Raji (cell line): ENCODE measurements around the gene SHMT2.

Source experiments
- POLR2A ChIP-seq: IDR thresholded peaks from 2 replicates; pipeline ENCODE4 v1.6.1; 2011; ENCODE audit warnings: low read depth, low read length, control low read depth; ENCODE audit not compliant: insufficient read depth

Gene SHMT2

DNA sequence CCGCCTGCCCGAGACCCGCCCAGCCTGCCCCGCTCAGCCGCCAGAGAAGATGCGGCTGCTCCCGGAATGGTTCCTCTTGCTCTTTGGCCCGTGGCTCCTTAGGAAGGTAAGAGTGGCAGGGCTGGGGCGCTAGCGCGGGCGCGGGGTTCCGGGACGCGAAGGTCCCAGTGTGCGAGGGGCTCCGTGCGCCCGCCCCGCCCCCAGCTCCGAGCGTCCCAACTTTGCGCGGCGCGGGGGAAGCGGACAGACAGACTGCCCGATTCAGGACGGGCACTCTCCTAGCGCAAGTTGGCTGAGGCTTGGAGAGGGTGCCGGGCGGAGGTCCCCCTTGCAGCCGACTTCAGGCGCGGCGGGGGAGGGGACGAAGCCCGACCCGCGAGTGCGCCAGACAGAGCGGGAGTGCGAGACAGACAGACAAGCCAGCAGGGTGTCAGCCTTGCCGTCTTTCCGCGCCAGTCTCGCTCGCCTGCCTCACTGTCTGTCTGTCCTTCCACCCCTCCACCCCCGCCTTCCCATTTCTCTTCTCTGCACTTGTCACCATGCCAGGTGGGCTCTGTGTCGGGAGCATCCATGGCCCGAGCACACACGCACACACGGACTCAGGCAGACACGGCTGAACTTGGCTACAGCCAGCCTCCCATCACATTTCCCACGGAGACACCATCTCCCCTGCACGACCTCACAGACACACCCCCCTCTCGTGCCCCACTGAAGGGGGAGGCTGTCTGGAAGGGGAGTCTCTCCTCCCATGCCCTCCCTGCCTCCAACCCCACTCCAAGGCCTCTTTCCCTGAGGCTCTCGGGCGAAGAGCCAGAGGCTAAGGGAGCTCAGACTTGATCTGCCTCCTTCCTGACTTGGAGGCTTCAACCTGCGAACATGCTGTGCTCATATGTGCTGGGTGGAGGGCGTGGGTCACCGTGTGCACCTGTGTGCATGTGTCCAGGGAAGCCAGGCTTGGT lies 12.3 kb upstream of the SHMT2 start:
- TF ChIP-seq POLR2A = no peak

GRCh38 chr12:57218030-57218853 lies 11.3 kb upstream of the SHMT2 start:
- no peak for TF ChIP-seq POLR2A

DNA sequence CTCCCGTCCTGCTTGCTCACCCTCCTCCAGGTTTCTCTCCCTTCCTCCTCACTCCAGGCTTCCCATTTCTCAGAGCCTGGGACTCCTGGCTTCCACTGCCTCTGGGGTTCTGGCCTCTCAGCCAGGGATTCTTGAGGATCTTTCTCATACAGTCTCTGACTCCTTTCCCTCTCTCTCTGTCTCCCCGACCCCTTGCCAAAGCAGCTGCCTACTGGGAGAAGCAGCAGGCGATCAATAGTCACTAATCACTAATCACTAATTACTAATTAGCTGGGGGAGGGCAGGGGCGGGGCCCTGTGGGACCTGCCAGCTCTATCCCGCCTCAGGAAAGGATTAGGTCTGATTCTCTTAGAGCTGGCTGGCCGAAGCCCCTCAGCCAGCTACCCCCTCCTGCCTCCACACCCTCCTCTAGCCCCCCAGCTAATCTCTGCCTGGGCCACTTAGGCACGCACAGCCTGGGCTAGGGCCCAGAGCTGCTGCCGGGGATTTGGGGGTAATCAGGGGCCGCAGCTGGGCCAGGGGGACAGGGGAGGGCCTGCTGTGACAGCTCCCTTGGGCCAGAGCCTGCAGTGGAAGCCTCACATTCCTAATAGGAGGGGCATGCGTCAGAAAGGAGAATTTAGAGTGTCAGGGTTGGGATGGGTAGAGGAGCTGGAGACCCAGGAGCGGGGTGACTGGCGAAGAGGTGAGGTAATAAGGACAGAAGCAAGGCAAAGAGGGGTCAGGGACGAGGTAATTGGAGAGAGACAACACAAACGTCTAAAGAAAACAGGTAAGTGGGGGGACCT lies 10.1 kb upstream of the SHMT2 start:
- TF ChIP-seq POLR2A = no peak

DNA sequence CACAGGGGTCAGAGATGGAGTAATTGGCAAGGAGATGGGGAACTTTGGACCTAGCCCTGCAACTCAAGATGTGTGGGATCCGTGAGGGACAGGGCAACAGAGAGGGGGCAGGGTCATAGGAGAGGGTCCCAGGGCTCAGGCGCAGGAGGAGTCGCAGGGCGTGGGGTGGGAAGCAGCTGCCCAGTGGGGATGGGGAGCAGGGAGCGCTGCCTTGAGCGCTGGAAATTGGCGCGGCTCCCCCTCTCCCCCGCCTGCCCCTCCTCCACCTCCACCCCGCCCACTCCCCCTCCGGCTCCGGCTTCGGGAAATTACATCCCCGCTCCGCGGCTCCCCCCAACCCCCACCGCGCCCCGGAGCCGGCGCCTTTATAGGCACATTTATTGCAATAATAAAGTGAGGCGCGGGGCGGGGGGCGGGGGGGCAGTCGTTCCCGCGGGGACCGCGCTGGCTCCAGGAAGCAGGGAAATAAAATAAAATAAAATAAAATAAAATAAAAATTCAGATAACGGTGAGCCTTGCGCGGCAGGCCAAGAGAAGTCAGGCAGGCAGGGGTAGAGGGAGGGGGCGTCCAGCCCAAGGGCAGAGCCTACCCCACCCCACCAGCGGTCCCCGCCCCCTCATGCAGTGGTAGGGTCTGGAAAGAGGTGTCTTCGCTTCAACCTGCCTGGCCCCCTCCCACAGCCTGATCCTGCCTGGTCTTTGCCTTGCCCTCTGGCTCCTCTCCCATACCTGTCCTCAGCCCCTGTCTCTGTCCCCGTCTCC lies 9.3 kb upstream of the SHMT2 start:
- no peak for TF ChIP-seq POLR2A

DNA sequence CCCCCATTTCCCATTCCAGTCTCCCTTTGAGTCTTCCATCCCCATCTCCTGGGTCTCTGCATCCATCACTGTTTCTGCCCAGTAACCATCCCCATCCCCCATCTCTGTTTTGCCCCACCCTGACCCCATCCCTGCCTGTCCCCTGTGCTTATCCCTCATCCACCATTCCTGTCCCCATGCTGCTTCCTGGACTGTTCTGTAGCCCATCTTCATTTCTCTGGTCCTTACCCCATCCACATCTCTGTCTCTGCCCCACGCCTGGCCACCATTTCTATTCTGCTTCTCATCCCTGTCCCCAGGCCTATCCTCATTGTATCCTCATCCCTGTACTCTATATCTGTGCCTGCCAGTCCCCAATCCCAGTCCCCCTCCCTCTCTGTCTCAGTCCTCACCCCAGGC lies 8.7 kb upstream of the SHMT2 start:
- TF ChIP-seq POLR2A = no peak

DNA sequence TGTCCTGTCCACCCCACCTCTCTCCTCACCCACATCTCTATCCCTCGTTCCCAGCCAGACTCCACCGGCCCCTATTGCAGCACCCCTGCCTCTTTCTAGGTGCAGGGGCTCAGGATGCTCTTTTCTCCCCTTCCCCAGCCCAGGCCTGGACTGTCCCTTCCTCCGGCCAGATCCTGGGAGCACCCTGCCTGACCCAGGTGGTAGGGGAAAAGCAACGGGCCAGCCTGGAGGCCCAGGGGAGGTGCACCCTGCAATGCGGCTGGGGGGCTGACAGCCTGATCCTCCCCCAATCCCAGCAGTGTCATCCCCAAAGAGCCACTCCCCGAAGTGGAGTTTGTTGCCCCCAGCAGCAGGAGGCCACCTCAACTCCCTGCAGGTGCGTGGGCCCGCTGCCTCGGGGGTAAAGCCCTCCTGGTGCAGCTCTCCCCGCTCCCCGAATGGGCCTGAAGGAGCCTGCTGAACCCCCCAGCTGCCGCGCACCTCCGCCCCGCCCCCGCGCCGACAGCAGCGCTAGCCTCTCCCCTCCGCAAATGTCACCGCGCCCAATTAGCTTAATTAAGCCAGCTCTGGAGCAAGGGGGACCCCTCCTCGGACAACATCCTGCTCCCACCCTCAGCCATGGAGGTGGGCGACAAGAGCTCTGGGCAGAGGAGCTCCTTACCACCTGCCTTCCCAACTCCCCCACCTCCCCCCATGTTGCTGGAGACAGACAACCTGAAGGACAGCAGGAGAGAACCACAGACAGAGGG lies 8.2 kb upstream of the SHMT2 start:
- no peak for TF ChIP-seq POLR2A

DNA sequence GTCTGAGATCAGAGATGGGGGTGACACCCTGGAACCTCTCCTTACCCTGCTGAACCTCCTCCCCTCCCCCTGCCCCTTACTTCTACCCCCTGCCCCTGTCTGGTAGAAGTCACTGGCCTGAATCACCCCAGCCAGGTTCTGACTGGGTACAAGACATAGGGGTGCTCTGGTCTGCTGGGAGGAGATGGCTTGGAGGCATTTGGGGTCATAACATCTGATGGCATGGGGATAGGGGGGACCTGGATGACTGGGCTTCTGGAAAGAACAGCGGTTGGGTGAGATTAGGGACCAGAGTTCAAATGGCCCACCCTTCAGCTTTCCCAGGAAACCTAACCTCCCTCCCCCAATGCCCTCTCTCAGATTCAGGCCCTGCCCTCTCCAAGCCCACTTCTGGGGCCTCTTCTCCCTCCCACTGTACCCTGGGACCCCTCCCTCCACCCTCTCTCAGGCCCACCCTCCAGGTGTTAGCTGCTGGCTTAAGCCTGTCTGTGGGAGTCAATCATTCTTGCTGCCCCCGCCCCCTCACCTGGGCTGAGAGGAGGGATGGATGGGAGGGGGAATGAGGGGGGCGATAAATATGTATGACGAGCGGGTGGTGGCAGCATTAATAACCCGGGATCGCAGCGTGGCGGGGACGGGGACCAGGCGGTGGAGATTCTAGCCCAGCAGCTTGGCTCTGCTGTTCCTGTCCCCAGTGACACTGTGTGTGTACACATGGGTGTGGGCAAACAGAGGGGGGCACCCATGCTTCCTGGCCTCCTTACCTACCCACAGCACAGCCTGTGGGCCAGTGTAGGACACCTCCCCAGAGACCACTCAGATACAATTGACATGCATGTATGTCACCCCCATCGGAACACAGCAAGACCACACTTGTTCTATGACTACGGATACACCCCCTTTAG lies 7.0 kb upstream of the SHMT2 start:
- no peak for TF ChIP-seq POLR2A

- TF ChIP-seq POLR2A = no peak
These were observed 6.0 kb upstream of the SHMT2 start for GRCh38 chr12:57223191-57224165.

DNA sequence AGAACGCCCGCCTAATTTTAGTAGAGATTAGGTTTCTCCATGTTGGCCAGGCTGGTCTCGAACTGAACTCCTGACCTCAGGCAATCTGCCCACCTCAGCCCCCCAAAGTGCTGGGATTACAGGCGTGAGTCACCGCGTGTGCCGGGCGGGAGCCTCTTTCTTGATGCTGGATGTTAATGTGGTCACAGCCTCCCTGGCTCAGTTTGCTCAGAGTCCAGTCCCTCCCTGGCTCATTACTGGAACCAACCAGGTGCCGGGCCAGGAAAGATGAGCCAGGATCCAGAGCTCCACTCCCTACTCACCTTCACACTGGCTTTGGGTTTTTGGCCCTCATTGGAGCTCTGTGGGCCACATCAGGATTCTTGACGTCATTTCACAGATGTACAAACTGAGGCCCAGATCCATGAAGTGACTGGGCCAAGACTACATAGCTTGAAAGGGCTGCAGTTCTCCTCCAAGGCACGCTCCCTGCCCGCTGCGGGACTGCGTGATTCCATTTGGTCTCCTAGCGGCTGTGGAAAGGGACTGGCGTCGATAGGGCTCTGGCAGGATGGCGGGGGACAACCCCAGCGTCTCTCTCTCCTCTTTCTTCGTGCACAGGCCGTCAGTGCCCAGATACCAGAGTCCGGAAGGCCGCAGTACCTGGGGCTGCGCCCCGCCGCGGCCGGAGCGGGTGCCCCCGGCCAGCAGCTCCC lies 5.1 kb upstream of the SHMT2 start:
- TF ChIP-seq POLR2A = no peak

GRCh38 chr12:57224973-57225679 lies 4.4 kb upstream of the SHMT2 start:
- TF ChIP-seq POLR2A = no peak

DNA sequence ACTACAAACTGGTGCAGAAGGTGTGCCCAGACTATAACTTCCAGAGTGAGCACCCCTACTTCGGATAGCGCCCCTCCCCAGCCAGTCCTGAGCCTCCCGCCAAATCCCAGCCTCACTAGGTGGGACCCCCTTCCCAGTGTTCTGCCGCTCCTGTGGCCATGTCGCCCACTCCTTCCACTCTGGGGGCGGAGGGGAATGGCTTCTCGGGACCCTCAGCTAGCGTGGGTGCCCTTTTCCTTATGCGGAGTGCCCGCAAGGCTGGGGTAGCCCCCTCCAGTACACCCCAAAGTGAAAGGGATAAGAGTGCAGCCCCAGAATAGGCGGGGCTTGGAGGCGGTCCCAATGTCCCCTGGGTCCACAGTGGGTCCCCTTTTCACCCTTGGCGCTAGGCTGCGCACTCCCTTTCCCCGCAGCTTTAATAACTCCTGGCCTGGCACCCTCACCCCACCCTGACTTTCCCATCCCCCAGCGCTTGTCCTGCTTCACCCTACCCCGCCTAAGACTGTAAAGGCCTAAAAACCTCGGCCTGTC lies 3.8 kb upstream of the SHMT2 start:
- TF ChIP-seq POLR2A = no peak
